ENCODE data around the gene SMAD3.

GRCh38 chr15:67076147-67076843, 10.9 kb downstream of the SMAD3 start:
- no peak for TF ChIP-seq CTCF (IDR thresholded peaks at IDR 0.05)
- no peak for TF ChIP-seq EP300 (IDR thresholded peaks at IDR 0.05)

Data from esophagus muscularis mucosa (tissue), 3 donors.